Lower leg skin (tissue), 4 donors: ENCODE data around the gene SHC3. TPM values are rescaled to one million over a fixed set of nuclear protein-coding genes. Genes with fewer than 3 reads are reported as not detected.

Experiments
- DNase-seq, 2 donors: peaks; one replicate each; pipeline ENCODE4 v3.0.0-alpha.2; 2019; ENCODE audit warnings: low spot score in 2 of 2
- H3K4me3 ChIP-seq: fragments of 200-600 bp; sonication (generic); 2 replicates; pipeline ENCODE4 v1.5.1; 2017; ENCODE audit warnings: mild to moderate bottlenecking, low read depth; ENCODE audit not compliant: poor library complexity, severe bottlenecking
- CTCF ChIP-seq, 3 donors: fragments of 450-650 bp; IDR thresholded peaks; one replicate each; pipeline ENCODE4 v1.5.1; 2016; ENCODE audit warnings: antibody characterized with exemption in 3 of 3, mild to moderate bottlenecking in 3 of 3, moderate library complexity in 2 of 3
- POLR2A ChIP-seq, 2 donors: fragments of 450-650 bp; IDR thresholded peaks; one replicate each; pipeline ENCODE4 v1.6.1; 2016 to 2017; ENCODE audit warnings: antibody characterized with exemption in 2 of 2, mild to moderate bottlenecking in 1 of 2, moderate library complexity in 1 of 2
- WGBS, 2 donors: methylation state at CpG; one replicate each; pipeline ENCODE4 v1.1.5; 2018; 5-methylcytosine and 5-hydroxymethylcytosine counted together
- intact Hi-C: fragments of 100-400 bp; cut with DNase I; formaldehyde crosslinking; loops from one replicate; pipeline ENCODE4 v1.15.0; 2023; ENCODE audit warnings: low total_unique reads
- total RNA-seq, 4 donors: library from RNA; depleted of rRNA; stranded (reverse); fragments of >200 nt; gene quantifications; one replicate each; pipeline ENCODE4 v1.1.0, GENCODE V29; 2016

The SHC3 gene
- total RNA-seq, 4 donors from 2014 or later: 0.49 to 3.7 (median 1.7) TPM

- H3K4me3 ChIP-seq: no peak overlapping the region
- TF ChIP-seq CTCF (IDR thresholded peaks at IDR 0.05) (no peak), POLR2A (IDR thresholded peaks at IDR 0.05) (no peak)
- DNase-seq: no peak
- intact Hi-C loops: no loop called here
- WGBS, 2 donors: 86 to 89% methylated on average over 3 of the region's 3 CpGs
These were observed 191.8 kb downstream of the SHC3 start for GRCh38 chr9:88986776-88987175.

- TF ChIP-seq POLR2A (IDR thresholded peaks at IDR 0.05): no peak
- no peak for TF ChIP-seq CTCF (IDR thresholded peaks at IDR 0.05)
- no peak overlapping the region for H3K4me3 ChIP-seq
- intact Hi-C loops: no loop called here
- WGBS, 2 donors: 74% methylated on average over 2 of the region's 2 CpGs
- no peak for DNase-seq
These were observed 193.0 kb downstream of the SHC3 start for GRCh38 chr9:88985616-88986015.

- peak in 1 of 2 donors; percentile 78 for DNase-seq
- intact Hi-C loops: no loop called here
- no peak for TF ChIP-seq POLR2A (IDR thresholded peaks at IDR 0.05)
- no peak overlapping the region for H3K4me3 ChIP-seq
- 43 to 50% methylated on average over 4 of the region's 4 CpGs for WGBS, 2 donors
These were observed 194.1 kb downstream of the SHC3 start for GRCh38 chr9:88984543-88984883.

GRCh38 chr9:88983865-88984542 is 194.6 kb downstream of the SHC3 start:
- no peak overlapping the region for H3K4me3 ChIP-seq
- WGBS, 2 donors: 64 to 73% methylated on average over 2 of the region's 2 CpGs
- intact Hi-C loops: no loop called here
- TF ChIP-seq CTCF (IDR thresholded peaks at IDR 0.05): no peak
- no peak for TF ChIP-seq POLR2A (IDR thresholded peaks at IDR 0.05)
- peak in 1 of 2 donors; percentile 39 for DNase-seq

GRCh38 chr9:88980740-88981203 is 197.8 kb downstream of the SHC3 start:
- H3K4me3 ChIP-seq: no peak overlapping the region
- intact Hi-C loops: no loop called here
- TF ChIP-seq POLR2A (IDR thresholded peaks at IDR 0.05) (no peak), CTCF (IDR thresholded peaks at IDR 0.05) (no peak)
- DNase-seq: no peak
- 29 to 33% methylated on average over 1 of the region's 1 CpG for WGBS, 2 donors

- TF ChIP-seq POLR2A (IDR thresholded peaks at IDR 0.05): no peak
- no peak for TF ChIP-seq CTCF (IDR thresholded peaks at IDR 0.05)
- intact Hi-C loops: no loop called here
- no peak overlapping the region for H3K4me3 ChIP-seq
- 88 to 98% methylated on average over 2 of the region's 2 CpGs for WGBS, 2 donors
- peak in 1 of 2 donors; percentile 61 for DNase-seq
These were observed 198.8 kb downstream of the SHC3 start for GRCh38 chr9:88979791-88980190.
